SK-N-SH (cell line): ENCODE data around the gene EDIL3. TPM values are rescaled to one million over a fixed set of nuclear protein-coding genes. Genes with fewer than 3 reads are reported as not detected.

ENCODE experiments used
- CTCF ChIA-PET: fragments of 300-600, 350-600 bp; formaldehyde crosslinking; extraction: SDS; loops from one replicate; lab custom pipeline; 2021; lab: Yijun Ruan, JAX
- POLR2A ChIA-PET: fragments of 350-600 bp; sonication (Branson Sonifier 250); formaldehyde crosslinking; extraction: SDS; loops from one replicate; lab custom pipeline; 2020; ENCODE audit warnings: antibody characterized with exemption, inconsistent platforms; lab: Yijun Ruan, JAX
- DNase-seq: peaks from one replicate; pipeline ENCODE4 v3.0.0; 2012
- H2AFZ ChIP-seq: fragments of 200-600 bp; sonication (generic); 2 replicates; pipeline ENCODE4 v1.8.1; 2016; ENCODE audit warnings: antibody characterized with exemption, mild to moderate bottlenecking, low read depth
- H3F3A ChIP-seq: fragments of 200-600 bp; sonication (generic); replicated peaks from 2 replicates; pipeline ENCODE3; 2016; ENCODE audit warnings: antibody characterized with exemption, mild to moderate bottlenecking; ENCODE audit not compliant: insufficient read depth
- H3K27ac ChIP-seq, 2 experiments: fragments of 200-500 bp in 1 of 2; fragments of 200-600 bp in 1 of 2; sonication (Bioruptor generic) in 1 of 2; sonication (generic), shearing (Covaris generic) in 1 of 2; 2 replicates each; pipeline versions ENCODE4 v1.5.1 to v1.6.1; 2014 to 2016; ENCODE audit warnings: low read depth in 2 of 2, inconsistent platforms in 1 of 2, low read length in 1 of 2, mild to moderate bottlenecking in 1 of 2, mixed read lengths in 1 of 2
- H3K27me3 ChIP-seq: fragments of 200-600 bp; sonication (generic), shearing (Covaris generic); 2 replicates; pipeline ENCODE4 v1.6.1; 2016; ENCODE audit warnings: mixed run types; ENCODE audit not compliant: insufficient read depth
- H3K36me3 ChIP-seq, 2 experiments: fragments of 200-500 bp in 1 of 2; fragments of 200-600 bp in 1 of 2; sonication (Bioruptor generic) in 1 of 2; sonication (generic) in 1 of 2; replicated peaks in 1 of 2; 2 replicates each; pipeline versions ENCODE3 to v1.5.1; 2014 to 2016; ENCODE audit warnings: low read length in 1 of 2, mild to moderate bottlenecking in 1 of 2; ENCODE audit not compliant: insufficient read depth in 2 of 2, control insufficient read depth in 1 of 2
- H3K4me1 ChIP-seq, 2 experiments: fragments of 200-500 bp in 1 of 2; fragments of 200-600 bp in 1 of 2; sonication (Bioruptor generic) in 1 of 2; sonication (generic), shearing (Covaris generic) in 1 of 2; 2 replicates each; pipeline versions ENCODE4 v1.5.1 to v1.6.1; 2014 to 2016; ENCODE audit warnings: low read depth in 1 of 2, low read length in 1 of 2, mixed run types in 1 of 2; ENCODE audit not compliant: insufficient read depth in 2 of 2, control insufficient read depth in 1 of 2
- H3K4me2 ChIP-seq: fragments of 200-600 bp; sonication (generic), shearing (Covaris generic); 2 replicates; pipeline ENCODE4 v1.6.1; 2017; ENCODE audit warnings: mixed run types
- H3K4me3 ChIP-seq, 2 experiments: fragments of 200-500 bp in 1 of 2; fragments of 200-600 bp in 1 of 2; sonication (Bioruptor generic) in 1 of 2; sonication (generic), shearing (Covaris generic) in 1 of 2; 2 replicates each; pipeline versions ENCODE4 v1.5.1 to v1.8.1; 2014 to 2016; ENCODE audit warnings: low read depth in 2 of 2, inconsistent platforms in 1 of 2, low read length in 1 of 2, mild to moderate bottlenecking in 1 of 2, mixed read lengths in 1 of 2, moderate library complexity in 1 of 2
- H3K79me2 ChIP-seq: fragments of 200-600 bp; sonication (generic); 2 replicates; pipeline ENCODE4 v1.8.1; 2017; ENCODE audit warnings: mild to moderate bottlenecking; ENCODE audit not compliant: insufficient read depth
- H3K9ac ChIP-seq: fragments of 200-600 bp; sonication (generic); 2 replicates; pipeline ENCODE4 v1.6.1; 2017; ENCODE audit warnings: mixed run types
- H3K9me2 ChIP-seq: fragments of 200-600 bp; sonication (generic); 2 replicates; pipeline ENCODE4 v1.6.1; 2017; ENCODE audit warnings: mixed run types
- H3K9me3 ChIP-seq: fragments of 200-600 bp; sonication (generic); 2 replicates; pipeline ENCODE4 v1.6.1; 2017; ENCODE audit warnings: mixed run types, mild to moderate bottlenecking, moderate library complexity
- H4K20me1 ChIP-seq: fragments of 200-600 bp; sonication (generic); 2 replicates; pipeline ENCODE4 v1.6.1; 2017; ENCODE audit warnings: mild to moderate bottlenecking, mixed run types; ENCODE audit not compliant: insufficient read depth
- CHD2 ChIP-seq: fragments of 150-350 bp; IDR thresholded peaks from 2 replicates; pipeline ENCODE4 v1.6.1; 2018; ENCODE audit warnings: low read length; ENCODE audit not compliant: partially characterized antibody
- ELF1 ChIP-seq: IDR thresholded peaks from 2 replicates; pipeline ENCODE4 v1.4.0; 2012
- EP300 ChIP-seq, 2 experiments: IDR thresholded peaks; 2 replicates each; pipeline versions ENCODE4 v1.4.0 to v1.6.1; 2012; ENCODE audit warnings: borderline replicate concordance in 1 of 2, low read depth in 1 of 2, low read length in 1 of 2
- EZH2phosphoT487 ChIP-seq: fragments of 200-600 bp; sonication (generic); IDR thresholded peaks from 2 replicates; pipeline ENCODE4 v1.6.1; 2017; ENCODE audit warnings: low read depth, mixed run types, mild to moderate bottlenecking, antibody characterized with exemption, moderate library complexity, borderline replicate concordance
- FOSL2 ChIP-seq: IDR thresholded peaks from 2 replicates; pipeline ENCODE4 v1.4.0; 2012; ENCODE audit warnings: low read depth, mild to moderate bottlenecking, moderate library complexity, borderline replicate concordance
- FOXM1 ChIP-seq: IDR thresholded peaks from 2 replicates; pipeline ENCODE4 v1.4.0; 2012; ENCODE audit warnings: low read depth, mild to moderate bottlenecking
- GABPA ChIP-seq: IDR thresholded peaks from 2 replicates; pipeline ENCODE4 v1.4.0; 2012; ENCODE audit warnings: low read depth, mild to moderate bottlenecking
- GATA2 ChIP-seq: sonication (generic); formaldehyde crosslinking; IDR thresholded peaks from 2 replicates; pipeline ENCODE4 v1.5.0; 2020; ENCODE audit warnings: mild to moderate bottlenecking, missing genetic modification reagents
- IRF3 ChIP-seq: fragments of 150-350 bp; IDR thresholded peaks from 2 replicates; pipeline ENCODE4 v1.6.1; 2016; ENCODE audit warnings: mild to moderate bottlenecking, low read depth, low read length
- MAX ChIP-seq: IDR thresholded peaks from 2 replicates; pipeline ENCODE4 v1.4.0; 2012; ENCODE audit warnings: low read depth
- NFIC ChIP-seq: IDR thresholded peaks from 2 replicates; pipeline ENCODE4 v1.4.0; 2012; ENCODE audit warnings: borderline replicate concordance
- NRF1 ChIP-seq: IDR thresholded peaks from 2 replicates; pipeline ENCODE4 v1.6.1; 2012; ENCODE audit warnings: low read depth, mild to moderate bottlenecking, low read length
- PBX3 ChIP-seq: IDR thresholded peaks from 2 replicates; pipeline ENCODE4; 2012
- POLR2AphosphoS5 ChIP-seq: IDR thresholded peaks from 2 replicates; pipeline ENCODE4 v1.6.1; 2012; ENCODE audit warnings: low read depth, low read length
- RAD21 ChIP-seq: IDR thresholded peaks from 2 replicates; pipeline ENCODE4 v1.6.1; 2012; ENCODE audit warnings: mild to moderate bottlenecking, low read length
- RCOR1 ChIP-seq: fragments of 150-350 bp; IDR thresholded peaks from 2 replicates; pipeline ENCODE4 v1.6.1; 2017; ENCODE audit warnings: antibody characterized with exemption, low read length
- SIN3A ChIP-seq: IDR thresholded peaks from 2 replicates; pipeline ENCODE4 v1.6.1; 2012; ENCODE audit warnings: low read depth, mild to moderate bottlenecking, low read length, moderate library complexity, borderline replicate concordance
- SMC3 ChIP-seq: IDR thresholded peaks from 2 replicates; pipeline ENCODE4 v1.6.1; 2012; ENCODE audit warnings: low read depth, low read length, improper control_type of control experiment
- TAF1 ChIP-seq: IDR thresholded peaks from 2 replicates; pipeline ENCODE4 v1.6.1; 2012; ENCODE audit warnings: low read depth, mild to moderate bottlenecking, low read length, moderate library complexity, borderline replicate concordance
- TEAD4 ChIP-seq: IDR thresholded peaks from 2 replicates; pipeline ENCODE4 v1.4.0; 2012; ENCODE audit warnings: mild to moderate bottlenecking, borderline replicate concordance; ENCODE audit not compliant: insufficient read depth
- USF2 ChIP-seq: fragments of 150-350 bp; IDR thresholded peaks from 2 replicates; pipeline ENCODE4 v1.6.1; 2017; ENCODE audit warnings: antibody characterized with exemption, low read length, low read depth, borderline replicate concordance
- YY1 ChIP-seq: IDR thresholded peaks from 2 replicates; pipeline ENCODE4 v1.4.0; 2012; ENCODE audit warnings: low read depth, mild to moderate bottlenecking
- ZBTB33 ChIP-seq: IDR thresholded peaks from 2 replicates; pipeline ENCODE4 v1.4.0; 2012; ENCODE audit warnings: low read depth, borderline replicate concordance
- WGBS: methylation state at CpG from one replicate; pipeline ENCODE4 v1.1.6; 2017; ENCODE audit warnings: low lambda C conversion rate; 5-methylcytosine and 5-hydroxymethylcytosine counted together
- polyA plus RNA-seq, 3 experiments: library from polyadenylated mRNA; depleted of rRNA; stranded (reverse); fragments of >200 nt; gene quantifications; 2 replicates each; pipeline ENCODE4 v1.2.3, GENCODE V29; 2012

Gene EDIL3
- polyA plus RNA-seq, 1 of the 3 experiments (the other 2 are of a cell fraction) = 51.5 TPM

- H3K4me2 ChIP-seq = no peak overlapping the region
- H3K9ac ChIP-seq = no peak overlapping the region
- CTCF ChIA-PET = no interaction called here
- no peaks in the 10 kb centered on the region; the same call in 1 of the 2 replicates for H3K9me2 ChIP-seq
- WGBS = 80% methylated on average over 3 of the region's 3 CpGs
- H3K9me3 ChIP-seq = no peaks in the 10 kb centered on the region
- H3K27me3 ChIP-seq = no peaks in the 10 kb centered on the region
- no peak for TF ChIP-seq SIN3A
- TF ChIP-seq TEAD4 = no peak
- TF ChIP-seq ELF1 = no peak
- TF ChIP-seq SMC3 = no peak
- no peak for TF ChIP-seq MAX
- TF ChIP-seq USF2 = no peak
- TF ChIP-seq NFIC = no peak
- no peak for TF ChIP-seq IRF3
- TF ChIP-seq EZH2phosphoT487 = no peak
- TF ChIP-seq NRF1 = no peak
- TF ChIP-seq RCOR1 = no peak
- no peak for TF ChIP-seq YY1
- TF ChIP-seq CHD2 = no peak
- no peak for TF ChIP-seq PBX3
- no peak for TF ChIP-seq TAF1
- peaks cover 0 to 20% of the 10 kb centered on the region in 2 experiments for H3K36me3 ChIP-seq
- no peaks in the 10 kb centered on the region for H4K20me1 ChIP-seq
- H3K4me1 ChIP-seq = no peaks in the 10 kb centered on the region
- H2AFZ ChIP-seq = no peak overlapping the region
- H3K4me3 ChIP-seq = no peak overlapping the region
- H3K27ac ChIP-seq = no peak overlapping the region
- H3F3A ChIP-seq = no peaks in the 10 kb centered on the region
- DNase-seq = no peak
- POLR2A ChIA-PET = no interaction called here
- H3K79me2 ChIP-seq = no peaks in the 10 kb centered on the region
Measured at GRCh38 chr5:84045964-84046363, 338.7 kb downstream of the EDIL3 start.

DNA sequence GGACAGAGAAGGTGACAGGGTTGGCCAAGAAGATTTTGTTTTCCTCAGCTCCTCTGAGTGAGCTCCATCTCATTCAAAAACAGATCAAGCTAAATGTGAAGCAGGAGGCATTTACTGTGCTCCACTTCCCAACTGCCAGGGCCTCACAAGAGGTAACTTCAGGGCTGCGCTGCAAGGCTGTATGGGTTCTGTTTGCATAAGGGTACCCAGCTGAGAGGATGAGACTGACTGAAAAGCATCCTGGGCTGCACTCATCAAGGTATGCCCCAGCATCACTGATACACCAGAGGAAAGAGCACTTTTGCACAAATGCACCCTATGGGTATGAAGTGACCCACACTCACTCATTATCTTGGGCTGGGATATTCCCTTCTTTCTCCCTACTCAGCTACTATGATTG lies 347.8 kb downstream of the EDIL3 start:
- peaks cover 0 to 3% of the 10 kb centered on the region in 2 experiments; a peak in 1 of 4 replicates for H3K4me1 ChIP-seq
- CTCF ChIA-PET = no interaction called here
- peaks cover 0 to 27% of the 10 kb centered on the region in 2 experiments for H3K36me3 ChIP-seq
- H3K4me2 ChIP-seq = no peak overlapping the region
- POLR2A ChIA-PET = no interaction called here
- H4K20me1 ChIP-seq = no peaks in the 10 kb centered on the region
- no peaks in the 10 kb centered on the region for H3K9me2 ChIP-seq
- no peak overlapping the region for H3K4me3 ChIP-seq
- H3K9me3 ChIP-seq = no peaks in the 10 kb centered on the region
- no CpG with 5 or more reads among the region's 1 CpG for WGBS
- H2AFZ ChIP-seq = no peak overlapping the region
- H3K9ac ChIP-seq = no peak overlapping the region
- no peaks in the 10 kb centered on the region for H3K27me3 ChIP-seq
- peaks cover 11% of the 10 kb centered on the region for H3K79me2 ChIP-seq
- no peak for DNase-seq
- no peak overlapping the region for H3K27ac ChIP-seq
- peaks cover 22% of the 10 kb centered on the region for H3F3A ChIP-seq
- TF ChIP-seq EZH2phosphoT487 (no peak), TAF1 (no peak), NFIC (no peak), ELF1 (no peak), SMC3 (no peak), NRF1 (no peak), TEAD4 (no peak), FOSL2 (no peak), RCOR1 (no peak), POLR2AphosphoS5 (no peak), FOXM1 (no peak), EP300 (IDR thresholded peaks at IDR 0.05; ENCODE audit: borderline replicate concordance in 1 of 2, low read depth in 1 of 2, low read length in 1 of 2) (no peak), RAD21 (no peak), YY1 (no peak), GATA2 (CRISPR knock-in tag) (no peak), GABPA (no peak), ZBTB33 (no peak)
